Stimulated activated naive CD8-positive, alpha-beta T cell treated with anti-CD3 and anti-CD28 coated beads, Interleukin-15, Interleukin-2, amounts not matched to agents 100 U/mL and 50 U/mL, for 24 hours (primary cell): Measurements from ENCODE around the gene JMJD1C.

Experiments used
- ATAC-seq: fragments of 150-1000 bp; cut with Tn5 transposase; one replicate; pipeline ENCODE4 v1.10.0; 2021
- DNase-seq: peaks from one replicate; pipeline ENCODE4 v3.0.0; 2021

JMJD1C gene

GRCh38 chr10:63477927-63478326 lies 12.2 kb upstream of the JMJD1C start:
- DNase-seq (no peak), ATAC-seq (no peak)

- no peak for ATAC-seq
These were observed 8.7 kb upstream of the JMJD1C start for GRCh38 chr10:63474488-63474887.

GRCh38 chr10:63470928-63471327 lies 5.2 kb upstream of the JMJD1C start:
- no peak for DNase-seq
- ATAC-seq, result no peak

More at GRCh38 chr10:63474488-63474887, 8.7 kb upstream of the JMJD1C start:
- DNase-seq, result no peak

- ATAC-seq, result no peak
These were observed 3.2 kb upstream of the JMJD1C start for GRCh38 chr10:63468947-63469346.

GRCh38 chr10:63467841-63468240 lies 2.1 kb upstream of the JMJD1C start:
- DNase-seq, result no peak
- no peak for ATAC-seq

More at GRCh38 chr10:63468947-63469346, 3.2 kb upstream of the JMJD1C start:
- no peak for DNase-seq

- peak; percentile 30 for ATAC-seq
- peak; percentile 41 for DNase-seq
These were observed 563 bp upstream of the JMJD1C start for GRCh38 chr10:63466144-63466935.

GRCh38 chr10:63464402-63465292 lies 1.1 kb downstream of the JMJD1C start:
- ATAC-seq (peak; percentile 37), DNase-seq (no peak)

- ATAC-seq (no peak), DNase-seq (no peak)
These were observed 3.3 kb downstream of the JMJD1C start for GRCh38 chr10:63462442-63462841.

- DNase-seq (no peak), ATAC-seq (no peak)
These were observed 7.6 kb downstream of the JMJD1C start for GRCh38 chr10:63458177-63458576.

GRCh38 chr10:63457594-63457993 lies 8.2 kb downstream of the JMJD1C start:
- DNase-seq (no peak), ATAC-seq (no peak)

GRCh38 chr10:63456437-63457210 lies 9.2 kb downstream of the JMJD1C start:
- ATAC-seq (no peak), DNase-seq (no peak)

- no peak for ATAC-seq
- no peak for DNase-seq
These were observed 10.3 kb downstream of the JMJD1C start for GRCh38 chr10:63455507-63455906.

- no peak for ATAC-seq
- DNase-seq, result no peak
These were observed 11.1 kb downstream of the JMJD1C start for GRCh38 chr10:63454631-63455030.

- DNase-seq (no peak), ATAC-seq (no peak)
These were observed 13.3 kb downstream of the JMJD1C start for GRCh38 chr10:63452524-63452923.

GRCh38 chr10:63446716-63447440 lies 18.9 kb downstream of the JMJD1C start:
- DNase-seq (no peak), ATAC-seq (no peak)

GRCh38 chr10:63441404-63441803 lies 24.4 kb downstream of the JMJD1C start:
- ATAC-seq (no peak), DNase-seq (no peak)

GRCh38 chr10:63439607-63440006 lies 26.2 kb downstream of the JMJD1C start:
- DNase-seq (no peak), ATAC-seq (no peak)

GRCh38 chr10:63438506-63439498 lies 27.0 kb downstream of the JMJD1C start:
- DNase-seq (no peak), ATAC-seq (no peak)

GRCh38 chr10:63437116-63437949 lies 28.4 kb downstream of the JMJD1C start:
- ATAC-seq (peak; percentile 36), DNase-seq (no peak)
